HG03025 (cell line): ENCODE measurements around the gene IRX1.

ENCODE experiments used
- ATAC-seq: cut with Tn5 transposase; IDR thresholded peaks from one replicate; pipeline ENCODE4 v1.9.1; 2021; ENCODE audit warnings: mild to moderate bottlenecking, moderate library complexity; ENCODE audit not compliant: unreplicated experiment, low FRiP score

IRX1 gene

DNA sequence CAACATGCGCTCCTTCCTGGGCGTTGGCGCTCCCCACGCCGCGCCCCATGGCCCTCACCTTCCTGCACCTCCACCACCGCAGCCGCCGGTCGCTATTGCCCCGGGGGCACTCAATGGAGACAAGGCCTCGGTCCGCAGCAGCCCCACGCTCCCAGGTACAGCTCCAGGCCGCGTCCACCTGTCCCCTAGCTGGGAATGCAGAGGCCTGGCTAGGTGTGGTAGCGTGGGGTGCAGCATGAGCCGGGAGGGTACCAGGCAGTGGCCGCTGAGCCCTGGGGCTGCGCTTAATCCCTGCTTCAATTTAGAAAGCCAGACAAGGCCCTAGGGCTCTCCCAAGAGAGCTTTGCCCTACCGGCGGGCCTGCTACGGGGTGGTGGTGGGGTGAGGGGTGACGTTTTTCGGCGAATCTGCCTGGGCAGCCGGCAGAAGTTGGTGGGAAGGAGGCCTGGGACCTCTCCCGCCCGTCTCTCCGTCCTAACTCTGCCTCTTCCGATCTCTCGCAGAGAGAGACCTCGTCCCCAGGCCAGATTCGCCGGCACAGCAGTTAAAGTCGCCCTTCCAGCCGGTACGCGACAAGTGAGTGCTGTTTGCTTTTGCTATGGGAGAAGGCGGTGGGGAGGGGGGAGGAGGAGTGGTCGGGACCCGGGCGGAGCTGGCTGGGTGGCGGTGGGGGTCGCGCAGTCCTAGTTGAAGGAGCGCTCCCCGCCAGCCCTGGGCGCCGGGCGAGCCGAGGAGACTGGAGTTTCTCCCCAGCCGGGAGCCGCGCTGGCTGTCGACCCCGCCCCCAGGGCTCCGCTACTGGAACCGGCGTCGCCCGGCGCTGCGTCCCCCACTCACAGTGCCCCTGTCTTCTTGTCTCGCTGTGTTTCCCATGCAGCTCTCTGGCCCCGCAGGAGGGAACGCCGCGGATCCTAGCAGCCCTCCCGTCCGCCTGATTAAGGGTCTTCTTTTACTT is 4.8 kb downstream of the IRX1 start:
- no peak for ATAC-seq

DNA sequence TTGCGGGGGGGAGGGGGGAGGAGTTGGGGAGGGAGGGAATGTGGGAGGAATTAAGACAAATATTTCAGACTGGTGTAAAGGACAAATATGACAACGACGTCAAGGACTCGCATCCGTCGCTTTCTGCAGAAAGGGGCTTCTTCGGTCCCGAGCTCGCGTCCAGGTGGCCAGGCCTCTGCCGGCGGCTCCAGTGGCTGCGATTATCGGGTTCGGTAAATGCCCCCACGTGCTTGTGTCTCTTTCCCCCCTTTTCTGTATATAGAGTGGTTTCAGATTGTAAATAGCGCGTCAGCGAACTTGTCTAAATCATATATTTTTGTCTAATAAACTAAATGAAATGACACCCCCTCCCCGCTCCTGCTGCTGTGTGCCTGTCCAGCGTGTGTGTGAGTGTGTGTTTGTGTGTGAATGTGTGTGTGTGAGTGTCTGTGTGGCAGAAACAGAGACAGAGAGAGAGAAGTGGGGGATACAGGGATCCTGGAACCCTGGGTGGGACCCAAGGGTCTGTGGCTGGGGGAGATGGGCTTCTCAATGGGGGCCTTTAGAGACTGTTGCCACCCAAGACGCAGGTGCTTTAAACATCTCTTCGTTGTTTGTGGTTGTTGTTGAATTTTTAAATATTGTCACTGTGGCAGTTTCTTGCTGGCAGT is 5.6 kb downstream of the IRX1 start:
- no peak for ATAC-seq

DNA sequence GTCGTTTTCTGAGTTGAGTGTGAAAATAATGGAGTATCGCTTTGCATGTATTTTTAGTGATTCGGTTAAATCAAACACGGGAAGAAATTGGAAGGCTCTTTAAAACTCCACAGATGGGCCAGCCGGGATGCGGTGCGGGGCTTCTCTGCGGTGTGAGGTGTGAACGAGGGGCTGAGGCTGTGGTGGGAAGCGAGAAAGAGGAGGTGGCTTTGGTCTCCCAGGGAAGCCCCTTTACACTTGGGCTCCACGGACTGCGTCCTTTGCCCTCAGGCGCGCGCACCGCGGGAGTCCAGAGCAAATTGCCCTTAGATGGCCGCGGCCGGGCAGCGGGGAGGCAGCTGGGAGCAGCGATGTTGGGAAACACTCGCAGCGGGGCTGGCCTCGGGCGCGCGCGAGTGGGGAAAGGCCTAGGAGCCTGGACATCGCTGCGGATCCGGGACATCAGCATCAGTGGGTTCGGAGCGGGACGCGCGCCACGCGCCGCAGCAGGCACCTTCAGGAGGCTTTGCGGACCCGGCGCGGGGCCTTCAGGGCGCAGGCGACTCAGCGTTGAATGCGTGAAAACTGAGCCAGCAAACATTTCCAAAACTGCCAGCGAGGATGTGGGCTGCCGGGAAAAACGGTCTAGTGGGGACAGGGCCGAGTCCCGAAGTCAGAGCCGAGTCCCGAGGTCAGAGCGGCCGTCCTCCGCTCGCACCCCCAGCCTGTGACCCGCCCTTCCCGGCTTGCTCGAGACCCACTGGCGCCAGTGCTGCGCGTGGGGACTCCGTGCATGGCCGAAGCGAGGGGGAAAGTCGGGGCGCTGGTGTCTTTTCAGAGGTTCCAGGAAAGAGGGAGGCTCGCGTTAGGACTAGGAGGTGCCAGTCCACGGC is 6.5 kb downstream of the IRX1 start:
- no peak for ATAC-seq

DNA sequence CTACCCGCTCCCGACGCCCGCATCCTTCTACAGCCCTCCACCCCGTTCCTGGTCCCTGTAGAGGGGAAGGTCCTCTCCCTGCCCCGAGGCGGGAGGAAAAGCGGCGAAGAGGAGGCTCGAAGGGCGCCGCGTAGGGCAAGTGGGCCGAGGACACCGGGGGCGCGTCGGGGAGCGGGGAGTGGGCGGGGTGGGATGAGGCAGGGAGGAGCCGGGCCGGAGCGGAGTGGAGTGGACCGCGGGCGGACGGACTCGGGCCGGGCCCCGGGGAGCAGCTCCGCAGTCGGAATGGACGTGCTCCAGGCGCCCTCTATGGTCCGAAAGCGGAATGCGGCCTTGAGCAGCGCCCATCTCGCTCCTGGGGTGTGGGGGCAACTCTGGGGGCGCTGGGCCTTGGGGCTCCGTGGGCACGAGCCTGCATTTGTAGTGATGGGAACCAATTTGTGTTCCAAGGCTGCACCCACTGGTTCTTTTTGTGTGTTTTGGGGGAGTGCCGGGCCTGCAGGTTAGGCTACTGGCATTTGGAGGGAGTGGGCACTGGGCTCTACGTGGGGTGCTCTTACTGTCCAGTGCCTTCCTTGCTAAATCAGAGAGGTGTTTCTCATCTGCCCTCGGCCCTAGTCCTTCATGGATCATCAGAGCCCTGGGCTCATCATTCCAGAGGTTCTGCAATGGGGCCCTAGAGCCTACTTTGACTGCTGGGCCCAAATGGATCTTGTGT is 7.3 kb downstream of the IRX1 start:
- ATAC-seq, result no peak

DNA sequence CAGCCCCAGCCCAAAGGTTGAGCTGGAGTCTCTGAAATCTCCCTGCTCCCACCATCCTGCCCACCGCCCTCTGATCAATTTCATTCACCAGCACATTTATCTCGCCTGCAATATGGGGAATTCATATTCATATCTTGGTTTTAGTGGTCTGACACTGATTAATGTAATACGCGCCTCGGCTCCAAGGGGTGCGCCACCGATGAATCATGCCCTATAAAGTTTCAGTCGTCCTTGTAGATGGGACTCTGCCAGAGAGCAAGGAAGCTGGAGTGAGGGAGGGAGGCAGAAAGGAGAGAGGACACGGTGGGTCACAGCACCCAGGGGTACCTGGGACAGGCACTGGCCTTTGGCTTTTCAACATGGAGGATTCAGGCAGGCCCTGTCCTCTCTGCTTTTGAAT is 8.9 kb downstream of the IRX1 start:
- no peak for ATAC-seq

DNA sequence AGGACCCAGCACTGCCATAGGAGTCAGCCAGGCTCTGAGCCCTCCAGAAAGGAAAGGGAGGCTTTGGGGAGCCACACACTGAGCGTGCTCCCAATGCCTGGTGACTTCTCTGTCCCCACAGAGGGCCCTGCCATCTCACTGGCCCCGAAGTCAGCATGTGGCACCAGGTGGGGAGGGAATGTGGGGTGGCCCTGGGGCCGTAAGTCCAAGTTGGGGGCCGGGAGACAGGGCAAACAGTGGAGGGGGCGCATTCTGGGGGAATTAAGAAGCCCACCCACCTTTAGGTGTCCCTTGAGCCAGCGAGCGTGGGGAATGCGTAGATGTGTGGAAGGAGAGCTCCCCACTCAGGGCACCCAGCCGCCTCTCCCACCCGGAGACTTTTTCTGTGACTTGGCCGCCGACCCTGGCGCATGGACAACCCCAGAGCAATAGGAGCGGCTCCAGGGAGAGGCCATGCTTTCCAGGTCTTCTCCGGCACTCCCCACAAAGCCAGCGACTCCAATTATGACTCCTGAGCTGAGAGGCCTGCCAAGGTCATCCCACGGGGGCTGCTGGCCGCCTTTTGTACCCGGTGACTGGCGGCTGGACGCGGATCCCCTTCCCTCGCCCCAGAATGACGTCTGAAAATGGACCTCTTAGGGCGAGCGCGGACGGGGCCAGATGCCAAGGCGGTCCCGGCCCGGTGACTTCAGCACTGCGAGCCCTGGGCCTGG is 9.8 kb downstream of the IRX1 start:
- no peak for ATAC-seq

DNA sequence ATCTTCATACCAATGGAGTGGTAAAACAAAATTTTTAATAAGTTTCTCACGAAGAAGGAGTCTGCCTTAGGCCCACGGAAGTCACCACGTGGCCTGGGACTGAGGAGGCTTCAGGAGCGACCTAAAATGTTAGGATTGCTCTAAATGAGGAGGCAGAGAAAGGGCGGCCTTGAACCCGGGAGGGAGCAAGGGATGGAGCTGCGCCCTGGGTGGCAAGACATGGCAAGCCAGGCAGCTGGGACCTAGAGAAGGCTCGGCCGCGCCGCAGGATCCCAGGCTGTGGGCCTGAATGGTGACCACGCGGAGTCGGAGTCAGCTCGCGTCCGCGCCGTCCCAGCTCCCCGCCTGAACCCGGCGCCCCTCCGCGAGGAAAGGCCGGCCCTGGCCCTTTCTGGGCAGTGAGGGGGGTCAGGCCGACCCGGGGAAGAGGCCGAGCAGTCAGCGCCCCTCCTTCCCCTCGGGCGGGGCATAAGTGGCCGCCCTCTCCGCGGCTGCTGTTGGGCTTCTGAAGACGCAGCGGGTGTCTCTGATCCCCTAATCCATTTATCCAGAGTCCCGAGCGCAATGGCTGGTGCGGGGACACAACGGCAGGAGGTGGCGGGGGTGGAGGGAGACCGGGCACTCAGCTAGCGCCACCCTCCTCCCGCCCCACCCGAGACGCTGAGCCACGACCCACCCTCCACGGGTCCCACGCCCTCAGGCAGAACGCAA is 10.6 kb downstream of the IRX1 start:
- no peak for ATAC-seq

DNA sequence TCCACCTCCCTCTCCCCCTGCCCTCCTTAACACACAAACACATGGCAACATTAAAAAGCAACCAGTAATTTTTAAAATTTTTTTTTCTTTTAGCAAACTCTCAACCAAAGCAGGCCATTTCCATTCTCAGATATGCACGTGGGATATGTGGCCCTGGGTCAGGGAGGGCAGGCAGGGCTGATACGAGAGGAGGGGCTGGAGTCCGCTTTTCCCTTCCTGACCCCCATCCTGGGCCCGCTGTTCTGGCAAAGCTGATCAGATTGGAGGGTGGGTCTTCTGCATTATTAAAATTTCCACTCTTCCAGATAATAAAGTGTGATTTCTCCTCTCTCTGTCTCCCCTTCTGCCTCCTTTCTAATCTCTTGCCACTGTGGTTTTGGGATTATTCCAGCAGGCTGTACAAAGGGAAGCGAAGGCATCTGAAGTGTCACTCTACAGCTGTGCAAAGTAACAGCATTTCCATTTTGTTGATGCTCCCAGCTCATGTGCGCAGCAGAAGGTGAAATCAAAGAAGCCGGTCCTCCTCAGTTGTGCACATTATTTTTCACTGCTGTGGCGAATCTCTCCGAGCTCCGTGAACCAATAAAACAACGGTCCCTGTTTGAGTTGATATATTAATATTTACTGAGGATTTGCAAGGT is 12.0 kb downstream of the IRX1 start:
- ATAC-seq, result no peak

DNA sequence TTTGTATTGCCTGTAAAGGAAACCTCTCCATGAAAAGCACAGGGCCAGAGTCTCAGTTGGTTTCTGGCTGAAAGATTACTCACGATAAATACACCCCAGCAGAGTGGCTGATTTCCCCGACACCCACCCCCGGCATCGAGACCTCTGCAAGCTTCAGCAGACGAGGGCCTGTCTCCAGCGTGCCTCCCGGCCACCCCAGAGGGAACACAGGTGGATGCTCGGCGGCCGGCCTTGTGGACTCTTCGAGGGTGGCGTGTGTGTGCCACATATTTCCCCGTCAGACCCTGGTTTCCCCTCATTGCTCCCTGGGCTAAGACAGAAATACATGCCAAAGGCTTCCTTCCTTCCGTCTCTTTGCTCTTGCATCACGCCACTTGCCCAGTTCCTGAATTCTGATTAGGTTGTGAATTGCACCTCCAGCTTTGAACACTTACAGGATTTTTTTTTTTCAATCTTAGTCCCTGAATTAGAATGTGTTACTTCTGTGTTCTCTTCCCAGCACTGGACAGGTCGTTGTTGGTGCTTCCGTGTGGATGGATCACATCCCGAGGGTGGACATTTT is 13.6 kb downstream of the IRX1 start:
- no peak for ATAC-seq

DNA sequence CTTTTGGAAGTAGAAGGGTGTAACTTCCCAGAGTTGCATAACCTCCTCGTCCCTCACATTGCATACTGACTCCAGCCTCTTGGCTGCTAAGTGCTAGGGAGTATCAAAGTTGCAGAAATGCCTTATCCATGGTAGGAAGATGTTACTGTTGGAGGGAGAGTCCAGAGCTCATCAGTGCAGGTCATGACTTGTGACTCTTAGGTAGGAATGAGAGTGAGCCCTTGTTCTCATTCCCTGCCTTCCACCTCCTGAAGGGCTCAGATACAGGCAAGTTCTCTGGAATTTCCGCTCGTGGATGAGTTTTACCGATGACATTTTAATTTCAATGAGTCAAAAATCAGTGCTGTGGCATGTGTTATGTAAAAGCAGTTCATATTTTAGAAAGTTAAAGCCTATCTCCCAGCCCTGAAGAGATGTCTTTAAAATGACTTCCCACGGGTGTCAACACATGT is 17.0 kb downstream of the IRX1 start:
- no peak for ATAC-seq

DNA sequence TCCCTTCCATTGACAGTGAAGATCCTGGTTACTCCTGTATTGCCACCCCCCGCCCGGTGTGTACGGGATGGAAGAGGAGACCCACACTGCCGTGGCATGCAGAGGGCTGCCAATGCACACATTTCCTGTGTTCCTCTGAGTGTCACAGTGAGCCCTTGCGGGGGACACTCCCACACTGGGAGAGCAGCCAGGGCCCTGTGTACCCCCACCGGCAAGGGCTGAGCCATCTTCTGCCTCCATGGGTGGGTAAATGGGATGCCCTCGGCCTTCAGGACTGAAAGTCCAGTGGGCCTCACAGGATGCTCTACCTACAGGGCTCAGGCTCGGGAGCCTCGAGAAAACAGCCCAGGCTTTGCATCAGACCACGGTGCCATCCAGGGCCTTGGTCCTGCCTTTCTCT is 18.1 kb downstream of the IRX1 start:
- no peak for ATAC-seq

GRCh38 chr5:3615217-3615616 is 19.6 kb downstream of the IRX1 start:
- ATAC-seq, result no peak

GRCh38 chr5:3615829-3616228 is 20.2 kb downstream of the IRX1 start:
- ATAC-seq, result no peak

DNA sequence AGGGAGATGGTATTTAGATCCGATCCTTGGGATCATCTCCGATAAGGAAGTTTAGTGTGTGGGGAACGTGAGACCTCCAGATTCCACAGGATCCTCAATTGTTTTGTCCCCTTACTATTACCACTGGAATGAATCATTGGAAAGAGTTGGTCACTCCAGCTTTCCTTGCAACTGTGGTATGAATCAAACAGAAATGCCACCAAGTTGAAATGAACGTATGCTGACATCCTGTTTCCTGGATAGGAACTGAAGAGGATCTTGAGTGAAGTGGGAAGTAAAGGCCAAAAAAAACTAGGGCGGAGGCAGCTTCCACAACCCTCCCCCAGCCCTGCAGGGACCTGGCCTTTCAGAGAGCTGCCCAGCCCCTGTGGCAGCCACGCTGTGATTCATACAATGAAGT is 23.9 kb downstream of the IRX1 start:
- no peak for ATAC-seq

DNA sequence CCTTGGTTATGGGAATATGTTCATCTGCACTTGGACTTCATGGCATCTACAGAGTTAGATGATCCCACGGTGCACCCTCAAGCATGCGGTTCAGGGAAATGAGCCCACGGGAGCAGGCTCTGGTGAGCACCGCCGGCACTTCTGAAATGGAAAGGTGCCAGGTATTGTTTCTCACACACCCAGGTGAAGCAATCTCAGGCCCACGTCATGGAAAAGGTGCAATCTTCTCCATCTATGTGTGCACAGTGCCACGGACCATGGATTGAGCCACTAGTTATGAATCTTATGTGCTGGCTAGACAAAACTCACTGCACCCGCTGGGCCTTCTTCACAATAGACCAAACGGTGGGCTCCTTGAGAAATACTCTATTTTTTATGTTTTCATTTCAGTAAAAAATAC is 27.3 kb downstream of the IRX1 start:
- ATAC-seq, result no peak

DNA sequence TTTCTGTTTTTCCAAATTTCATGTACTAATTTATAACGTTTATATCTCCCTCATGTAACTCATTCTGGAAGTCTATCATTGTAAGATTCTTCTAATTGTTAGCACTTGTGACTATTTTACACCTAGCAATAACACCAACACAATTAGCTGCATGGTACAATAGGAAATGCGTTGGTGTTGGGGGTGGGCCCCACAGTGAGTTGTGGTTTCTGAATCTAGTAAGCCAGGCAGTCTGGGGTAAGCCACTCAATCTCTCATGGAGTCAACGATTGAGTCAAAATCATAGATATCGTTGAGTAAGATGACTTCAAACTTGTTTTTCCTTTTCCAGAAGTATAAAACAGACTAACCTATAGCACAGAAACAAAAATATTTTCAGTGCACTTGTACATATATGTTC is 30.0 kb downstream of the IRX1 start:
- ATAC-seq, result no peak

GRCh38 chr5:3634061-3634460 is 38.4 kb downstream of the IRX1 start:
- ATAC-seq, result no peak

DNA sequence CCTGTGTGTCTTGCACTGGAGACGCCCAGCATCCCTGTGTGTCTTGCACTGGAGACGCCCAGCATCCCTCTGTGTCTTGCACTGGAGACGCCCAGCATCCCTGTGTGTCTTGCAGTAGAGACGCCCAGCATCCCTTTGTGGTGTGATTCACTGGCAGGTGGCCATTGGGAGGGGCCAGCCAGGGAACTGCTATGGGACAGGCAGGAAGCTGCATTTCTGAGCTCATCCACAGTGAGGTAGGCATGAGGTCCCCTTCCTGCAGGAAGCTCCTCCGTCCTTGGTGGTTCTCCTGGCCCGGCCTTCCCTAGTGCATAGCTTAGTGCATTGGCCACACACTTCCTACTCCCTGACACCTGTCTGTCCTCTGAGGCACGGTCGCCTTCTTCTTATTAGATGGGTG is 43.5 kb downstream of the IRX1 start:
- ATAC-seq, result no peak
